NB4 (cell line): ENCODE results near the gene HOXC13.

Experiments used
- CTCF ChIP-seq: IDR thresholded peaks from one replicate; pipeline ENCODE4 v1.5.1; 2012; ENCODE audit warnings: low read depth, low read length
- MAX ChIP-seq: IDR thresholded peaks from 2 replicates; pipeline ENCODE4 v1.6.1; 2011; ENCODE audit warnings: low read depth, low read length
- POLR2A ChIP-seq: IDR thresholded peaks from 2 replicates; pipeline ENCODE4 v1.6.1; 2011; ENCODE audit warnings: mild to moderate bottlenecking; ENCODE audit not compliant: insufficient read length; ENCODE audit errors: extremely low read depth

- no peak for TF ChIP-seq CTCF
- TF ChIP-seq POLR2A = no peak
- no peak for TF ChIP-seq MAX
Observed at GRCh38 chr12:53916788-53917655, 21.6 kb upstream of the HOXC13 start.
